Upper lobe of right lung (tissue), 1 donor: ENCODE data around the gene CHAMP1. TPM values are rescaled to one million over a fixed set of nuclear protein-coding genes. Genes with fewer than 3 reads are reported as not detected.
A peak's percentile ranks its signal among the peaks of the same experiment; 100 is the strongest.

ENCODE experiments used
- ATAC-seq: fragments of 200-7000 bp; cut with Tn5 transposase; one replicate; pipeline ENCODE4 v1.9.1; 2020; ENCODE audit warnings: mild to moderate bottlenecking, moderate library complexity
- DNase-seq: peaks from one replicate; pipeline ENCODE4 v3.0.0-alpha.2; 2020
- H3K27ac ChIP-seq: fragments of 200-600 bp; one replicate; pipeline ENCODE4 v1.8.0; 2022
- H3K27me3 ChIP-seq: fragments of 200-600 bp; one replicate; pipeline ENCODE4 v1.8.0; 2022; ENCODE audit warnings: mild to moderate bottlenecking
- H3K36me3 ChIP-seq: fragments of 200-600 bp; one replicate; pipeline ENCODE4 v1.8.0; 2022
- H3K4me1 ChIP-seq: fragments of 200-600 bp; one replicate; pipeline ENCODE4 v1.8.0; 2022
- H3K4me3 ChIP-seq: fragments of 200-600 bp; one replicate; pipeline ENCODE4 v1.8.0; 2022; ENCODE audit warnings: mild to moderate bottlenecking
- H3K9me3 ChIP-seq: fragments of 200-600 bp; one replicate; pipeline ENCODE4 v1.8.0; 2022
- CTCF ChIP-seq: fragments of 200-600 bp; IDR thresholded peaks from one replicate; pipeline ENCODE4 v1.8.0; 2022; ENCODE audit warnings: antibody characterized with exemption
- intact Hi-C: fragments of 100-400 bp; cut with DNase I; formaldehyde crosslinking; loops from one replicate; pipeline ENCODE4 v1.11.0; 2022
- total RNA-seq: library from RNA; stranded (reverse); fragmentation: NEBNext Ultra II Directional; extraction: Animal tissue kit (Norgen Biotek cat#: 25700); gene quantifications from one replicate; pipeline ENCODE4 v1.2.1, GENCODE V29; 2021
- donor health status: DM: no; HTN: yes; CAD: no; lungs with severe emphysema.

Gene CHAMP1
- total RNA-seq, 1 donor from 2014 or later: 17.8 TPM

- H3K27ac ChIP-seq: peak overlapping the region; percentile 0
- TF ChIP-seq CTCF: no peak
- H3K36me3 ChIP-seq: peaks cover 37% of the 10 kb centered on the region
- DNase-seq (no peak), ATAC-seq (no peak)
- intact Hi-C loops: no loop called here
- H3K27me3 ChIP-seq: no peaks in the 10 kb centered on the region
- H3K9me3 ChIP-seq: no peaks in the 10 kb centered on the region
- H3K4me1 ChIP-seq: peaks cover 27% of the 10 kb centered on the region
- H3K4me3 ChIP-seq: no peak overlapping the region
Observed at GRCh38 chr13:114319441-114319913, 5.2 kb downstream of the CHAMP1 start.

GRCh38 chr13:114320065-114320464 is 5.8 kb downstream of the CHAMP1 start:
- Histone ChIP-seq H3K9me3 (no peaks in the 10 kb centered on the region), H3K27me3 (no peaks in the 10 kb centered on the region), H3K27ac (peak overlapping the region; percentile 0), H3K4me1 (peaks cover 26% of the 10 kb centered on the region), H3K36me3 (peaks cover 43% of the 10 kb centered on the region), H3K4me3 (no peak overlapping the region)
- no peak for TF ChIP-seq CTCF
- DNase-seq (no peak), ATAC-seq (no peak)
- intact Hi-C loops: no loop called here

- no peaks in the 10 kb centered on the region for H3K9me3 ChIP-seq
- H3K27me3 ChIP-seq: no peaks in the 10 kb centered on the region
- intact Hi-C loops: no loop called here
- DNase-seq: no peak
- H3K4me3 ChIP-seq: no peak overlapping the region
- no peak for TF ChIP-seq CTCF
- H3K36me3 ChIP-seq: peaks cover 44% of the 10 kb centered on the region
- no peak overlapping the region for H3K27ac ChIP-seq
- H3K4me1 ChIP-seq: peaks cover 17% of the 10 kb centered on the region
- no peak for ATAC-seq
Observed at GRCh38 chr13:114321256-114321655, 7.0 kb downstream of the CHAMP1 start.

DNA sequence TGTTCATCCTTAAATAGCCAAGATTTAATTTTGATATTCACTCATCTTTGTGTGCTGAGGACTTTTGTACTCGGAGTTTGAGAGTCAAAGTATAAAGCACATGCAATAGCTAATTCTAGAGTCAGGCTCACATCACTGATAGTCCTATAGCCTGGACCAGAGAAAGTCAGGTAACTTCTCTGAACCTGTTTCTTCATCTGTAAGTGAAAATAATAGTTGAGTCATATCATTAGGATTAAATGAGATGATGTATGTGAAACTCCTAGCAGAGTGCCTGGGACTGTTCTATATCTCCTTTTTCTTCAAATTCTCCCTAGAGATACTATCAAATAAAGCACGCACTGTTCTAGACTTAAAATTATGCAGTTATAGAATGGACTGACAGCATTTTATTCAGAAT is 9.0 kb downstream of the CHAMP1 start:
- no peak overlapping the region for H3K27ac ChIP-seq
- H3K27me3 ChIP-seq: no peaks in the 10 kb centered on the region
- intact Hi-C loops: no loop called here
- no peaks in the 10 kb centered on the region for H3K9me3 ChIP-seq
- no peak overlapping the region for H3K4me3 ChIP-seq
- no peak for TF ChIP-seq CTCF
- ATAC-seq (no peak), DNase-seq (no peak)
- H3K36me3 ChIP-seq: peaks cover 44% of the 10 kb centered on the region
- peaks cover 13% of the 10 kb centered on the region for H3K4me1 ChIP-seq

- TF ChIP-seq CTCF: no peak
- no peaks in the 10 kb centered on the region for H3K9me3 ChIP-seq
- DNase-seq: no peak
- intact Hi-C loops: no loop called here
- H3K4me3 ChIP-seq: no peak overlapping the region
- H3K36me3 ChIP-seq: peaks cover 44% of the 10 kb centered on the region
- ATAC-seq: no peak
- no peak overlapping the region for H3K27ac ChIP-seq
- peaks cover 7% of the 10 kb centered on the region for H3K4me1 ChIP-seq
- H3K27me3 ChIP-seq: no peaks in the 10 kb centered on the region
Observed at GRCh38 chr13:114324334-114324733, 10.0 kb downstream of the CHAMP1 start.

GRCh38 chr13:114325729-114326128 is 11.4 kb downstream of the CHAMP1 start:
- H3K9me3 ChIP-seq: no peaks in the 10 kb centered on the region
- no peak overlapping the region for H3K4me3 ChIP-seq
- intact Hi-C loops: no loop called here
- no peak for TF ChIP-seq CTCF
- H3K36me3 ChIP-seq: peaks cover 44% of the 10 kb centered on the region
- no peak overlapping the region for H3K27ac ChIP-seq
- ATAC-seq (no peak), DNase-seq (no peak)
- H3K27me3 ChIP-seq: no peaks in the 10 kb centered on the region
- H3K4me1 ChIP-seq: no peaks in the 10 kb centered on the region
